Adrenal gland (tissue), 12 donors: ENCODE measurements around the gene MYZAP. TPM values are rescaled to one million over a fixed set of nuclear protein-coding genes. Genes with fewer than 3 reads are reported as not detected.

Experiments
- DNase-seq, 7 donors: peaks; one replicate each; pipeline ENCODE4 v3.0.0-alpha.2; 2019 to 2020
- H3K27ac ChIP-seq, 5 donors: fragments of 200-600 bp; sonication (generic) in 4 of 5; 1 replicate in 3 of 5; 2 replicates in 2 of 5; pipeline versions ENCODE4 v1.5.1 to v1.8.0; 2016 to 2020; ENCODE audit warnings: mild to moderate bottlenecking in 1 of 5
- H3K27me3 ChIP-seq: fragments of 200-600 bp; 2 replicates; pipeline ENCODE4 v1.8.0; 2021
- H3K36me3 ChIP-seq, 2 donors: fragments of 200-600 bp; replicated peaks in 1 of 2; 1 replicate in 1 of 2; 2 replicates in 1 of 2; pipeline versions ENCODE4 v1.5.1 to v1.8.0; 2018 to 2022
- H3K4me1 ChIP-seq, 2 donors: fragments of 200-600 bp; replicated peaks in 1 of 2; 1 replicate in 1 of 2; 2 replicates in 1 of 2; pipeline versions ENCODE4 v1.5.1 to v1.8.0; 2018 to 2021
- H3K4me3 ChIP-seq, 4 donors: fragments of 200-600 bp; sonication (generic) in 3 of 4; one replicate each; pipeline ENCODE4 v1.5.1; 2016 to 2018
- H3K9me3 ChIP-seq, 3 donors: fragments of 200-600 bp; sonication (generic) in 1 of 3; replicated peaks in 1 of 3; 1 replicate in 2 of 3; 2 replicates in 1 of 3; pipeline versions ENCODE4 v1.5.1 to v1.8.0; 2016 to 2021
- POLR2A ChIP-seq, 2 donors: fragments of 450-650 bp; IDR thresholded peaks; one replicate each; pipeline ENCODE4 v1.6.1; 2017; ENCODE audit warnings: antibody characterized with exemption in 2 of 2, mild to moderate bottlenecking in 2 of 2, moderate library complexity in 1 of 2
- WGBS, 4 donors: extraction: QIAGEN DNeasy Blood & Tissue Kit in 2 of 4; methylation state at CpG; one replicate each; pipeline versions ENCODE4 v1.1.5 to v1.1.7; 2013 to 2017; 5-methylcytosine and 5-hydroxymethylcytosine counted together
- intact Hi-C, 2 donors: fragments of 100-400 bp; cut with DNase I; formaldehyde crosslinking; loops; one replicate each; pipeline versions ENCODE4 v1.14.1 to v1.15.0; 2022 to 2023
- polyA plus RNA-seq, 3 donors: library from polyadenylated mRNA; stranded (reverse); fragments of 200-250 nt in 2 of 3; fragments of 350-450 nt in 1 of 3; fragmentation: Illumina TruSeq in 1 of 3; extraction: RNeasy Lipid Tissue Mini Kit (QIAGEN cat#74804) in 1 of 3; gene quantifications; one replicate each; pipeline ENCODE4 v1.2.3, GENCODE V29; 2013 to 2014
- total RNA-seq, 9 donors: library from RNA; depleted of rRNA in 4 of 9; stranded (reverse); fragments of >200 nt in 4 of 9; fragments of 120-200 nt in 1 of 9; fragmentation: NEBNext Ultra II Directional in 1 of 9; extraction: Animal tissue kit (Norgen Biotek cat#: 25700) in 1 of 9; gene quantifications; one replicate each; pipeline versions ENCODE4 v1.1.0 to v1.2.4, GENCODE V29; 2013 to 2023
- TF ChIP-seq, protein P1 (sequence below), 6 experiments: fragments of 450-650 bp in 4 of 6; fragments of 200-600 bp in 2 of 6; sonication (generic) in 1 of 6; IDR thresholded peaks; 1 replicate in 5 of 6; 2 replicates in 1 of 6; pipeline versions ENCODE4 v1.5.1 to v1.8.0; 2016 to 2021; ENCODE audit warnings: antibody characterized with exemption in 6 of 6, mild to moderate bottlenecking in 2 of 6, moderate library complexity in 1 of 6
- donor health status: healthy with polysubstance abuse.
- donor health status: Bipolar disorder and iron deficiency.
- donor health status: DM: yes; HTN: yes; CAD: no.
- donor health status: DM: no; HTN: no; CAD: no.
- donor health status: DM: no; HTN: no; CAD: no.
- donor health status: DM: yes; HTN: yes; CAD: no.

MYZAP gene
- total and polyA plus RNA-seq, 12 donors: 21.4 to 176 (median 70.6) TPM

- Histone ChIP-seq H3K4me1 (no peaks in the 10 kb centered on the region), H3K4me3 (no peak overlapping the region), H3K27me3 (no peaks in the 10 kb centered on the region), H3K36me3 (no peaks in the 10 kb centered on the region), H3K27ac (no peak overlapping the region), H3K9me3 (peaks cover 0 to 5% (median 0%) of the 10 kb centered on the region in 3 donors)
- 97 to 99% (median 98%) methylated on average over 7 to 8 of the region's 8 CpGs for WGBS, 4 donors
- no peak for TF ChIP-seq POLR2A (IDR thresholded peaks at IDR 0.05)
- TF ChIP-seq, protein P1, sequence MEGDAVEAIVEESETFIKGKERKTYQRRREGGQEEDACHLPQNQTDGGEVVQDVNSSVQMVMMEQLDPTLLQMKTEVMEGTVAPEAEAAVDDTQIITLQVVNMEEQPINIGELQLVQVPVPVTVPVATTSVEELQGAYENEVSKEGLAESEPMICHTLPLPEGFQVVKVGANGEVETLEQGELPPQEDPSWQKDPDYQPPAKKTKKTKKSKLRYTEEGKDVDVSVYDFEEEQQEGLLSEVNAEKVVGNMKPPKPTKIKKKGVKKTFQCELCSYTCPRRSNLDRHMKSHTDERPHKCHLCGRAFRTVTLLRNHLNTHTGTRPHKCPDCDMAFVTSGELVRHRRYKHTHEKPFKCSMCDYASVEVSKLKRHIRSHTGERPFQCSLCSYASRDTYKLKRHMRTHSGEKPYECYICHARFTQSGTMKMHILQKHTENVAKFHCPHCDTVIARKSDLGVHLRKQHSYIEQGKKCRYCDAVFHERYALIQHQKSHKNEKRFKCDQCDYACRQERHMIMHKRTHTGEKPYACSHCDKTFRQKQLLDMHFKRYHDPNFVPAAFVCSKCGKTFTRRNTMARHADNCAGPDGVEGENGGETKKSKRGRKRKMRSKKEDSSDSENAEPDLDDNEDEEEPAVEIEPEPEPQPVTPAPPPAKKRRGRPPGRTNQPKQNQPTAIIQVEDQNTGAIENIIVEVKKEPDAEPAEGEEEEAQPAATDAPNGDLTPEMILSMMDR (IDR thresholded peaks at IDR 0.05): no peak
- intact Hi-C loops: no loop called here
- DNase-seq: no peak
Observed at GRCh38 chr15:57728436-57728835, 136.7 kb downstream of the MYZAP start.

- Histone ChIP-seq H3K4me1 (no peaks in the 10 kb centered on the region), H3K4me3 (no peak overlapping the region), H3K9me3 (no peaks in the 10 kb centered on the region), H3K36me3 (no peaks in the 10 kb centered on the region), H3K27me3 (no peaks in the 10 kb centered on the region), H3K27ac (no peak overlapping the region)
- 80 to 91% (median 83%) methylated on average over 5 of the region's 5 CpGs for WGBS, 4 donors
- TF ChIP-seq, protein P1 (IDR thresholded peaks at IDR 0.05): no peak
- no peak for TF ChIP-seq POLR2A (IDR thresholded peaks at IDR 0.05)
- no peak for DNase-seq
- intact Hi-C loops: no loop called here
Observed at GRCh38 chr15:57730876-57731275, 139.2 kb downstream of the MYZAP start.

DNA sequence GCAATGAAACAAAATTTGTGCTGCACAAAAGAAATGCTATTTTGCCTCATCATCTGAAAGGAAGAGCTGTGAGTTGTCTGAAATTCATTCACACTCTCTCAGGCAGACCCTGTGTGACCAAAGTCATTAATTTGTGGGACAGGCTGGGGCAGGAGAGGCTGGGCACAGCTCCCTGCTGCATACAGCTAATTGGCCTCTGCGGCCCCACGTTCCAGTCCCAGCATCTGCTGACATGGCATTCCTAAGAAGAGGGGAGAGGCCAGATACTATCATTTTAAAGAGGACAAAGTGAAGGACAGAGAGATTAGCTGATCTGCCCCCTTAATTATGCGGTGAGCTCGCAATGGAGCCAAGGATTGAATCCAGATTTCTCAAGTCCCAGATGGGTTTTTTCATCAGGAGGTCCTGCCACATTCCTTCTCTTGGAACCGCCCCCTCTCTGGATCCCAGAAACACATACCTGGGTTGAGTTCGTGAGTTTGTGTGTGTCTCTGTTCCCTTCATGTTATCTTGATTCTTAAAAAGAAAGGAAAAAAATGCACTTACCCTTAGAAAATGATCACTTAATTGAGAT lies 139.9 kb downstream of the MYZAP start:
- H3K9me3 ChIP-seq: no peaks in the 10 kb centered on the region
- TF ChIP-seq, protein P1 (IDR thresholded peaks at IDR 0.05): no peak
- no peak for TF ChIP-seq POLR2A (IDR thresholded peaks at IDR 0.05)
- no peaks in the 10 kb centered on the region for H3K36me3 ChIP-seq
- no peak overlapping the region for H3K27ac ChIP-seq
- intact Hi-C loops: no loop called here
- H3K27me3 ChIP-seq: no peaks in the 10 kb centered on the region
- no peak for DNase-seq
- H3K4me3 ChIP-seq: no peak overlapping the region
- H3K4me1 ChIP-seq: no peaks in the 10 kb centered on the region
- 69 to 82% (median 72%) methylated on average over 6 of the region's 6 CpGs for WGBS, 4 donors

GRCh38 chr15:57732526-57733331 lies 141.0 kb downstream of the MYZAP start:
- 36 to 42% (median 40%) methylated on average over 12 of the region's 12 CpGs for WGBS, 4 donors
- no peak overlapping the region for H3K4me3 ChIP-seq
- no peak overlapping the region for H3K27ac ChIP-seq
- H3K27me3 ChIP-seq: no peaks in the 10 kb centered on the region
- no peaks in the 10 kb centered on the region for H3K4me1 ChIP-seq
- H3K36me3 ChIP-seq: no peaks in the 10 kb centered on the region
- no peak for TF ChIP-seq POLR2A (IDR thresholded peaks at IDR 0.05)
- TF ChIP-seq, protein P1 (IDR thresholded peaks at IDR 0.05): peak; percentile 58 to 91 (median 72)
- no peaks in the 10 kb centered on the region for H3K9me3 ChIP-seq
- peak; percentile 36 to 83 (median 59) for DNase-seq
- intact Hi-C loops: no loop called here
